K562 (cell line): ENCODE measurements around the gene GNG7. TPM values are rescaled to one million over a fixed set of nuclear protein-coding genes. Genes with fewer than 3 reads are reported as not detected.

ENCODE experiments used
- FOXJ2 ChIP-seq: fragments of 200-800 bp; sonication (Bioruptor generic); IDR thresholded peaks from 2 replicates; pipeline ENCODE4 v1.6.1; 2016; ENCODE audit warnings: missing genetic modification characterization, missing compliant biosample characterization
- GATAD2A ChIP-seq: fragments of 450-650 bp; IDR thresholded peaks from 2 replicates; pipeline ENCODE4 v1.6.1; 2017
- GTF2A2 ChIP-seq: IDR thresholded peaks from 2 replicates; pipeline ENCODE4 v1.6.1; 2016; ENCODE audit warnings: mild to moderate bottlenecking, missing genetic modification characterization, missing compliant biosample characterization
- GTF2F1 ChIP-seq: IDR thresholded peaks from 2 replicates; pipeline ENCODE4 v1.6.1; 2011; ENCODE audit warnings: low read depth, low read length, improper control_type of control experiment
- NFRKB ChIP-seq: fragments of 450-650 bp; IDR thresholded peaks from 2 replicates; pipeline ENCODE4 v1.6.1; 2016; ENCODE audit warnings: low read depth
- NFYB ChIP-seq: IDR thresholded peaks from 2 replicates; pipeline ENCODE4 v1.6.1; 2011; ENCODE audit warnings: mild to moderate bottlenecking, moderate library complexity; ENCODE audit not compliant: insufficient read length; ENCODE audit errors: extremely low read depth
- PHF8 ChIP-seq: fragments of 200-600 bp; sonication (generic); IDR thresholded peaks from 2 replicates; pipeline ENCODE4 v1.6.1; 2012; ENCODE audit warnings: mixed run types, mild to moderate bottlenecking, inconsistent platforms, low read length, moderate library complexity, borderline replicate concordance
- RB1 ChIP-seq: fragments of 450-650 bp; IDR thresholded peaks from 2 replicates; pipeline ENCODE4 v1.6.1; 2017; ENCODE audit warnings: low read depth, mild to moderate bottlenecking
- RFX5 ChIP-seq: IDR thresholded peaks from 2 replicates; pipeline ENCODE4 v1.6.1; 2011; ENCODE audit warnings: low read depth, mild to moderate bottlenecking, improper control_type of control experiment, low read length
- STAG1 ChIP-seq: sonication (generic); formaldehyde crosslinking; IDR thresholded peaks from 2 replicates; pipeline ENCODE4 v1.5.0; 2020; ENCODE audit warnings: missing genetic modification reagents, borderline replicate concordance
- SUPT5H ChIP-seq: fragments of 450-650 bp; IDR thresholded peaks from 2 replicates; pipeline ENCODE4 v1.6.1; 2016
- TRIM24 ChIP-seq, 2 experiments: fragments of 450-650 bp; IDR thresholded peaks; 2 replicates each; pipeline ENCODE4 v1.6.1; 2016
- ZNF77 ChIP-seq: fragments of 250-450 bp; sonication (Bioruptor Pico); IDR thresholded peaks from 2 replicates; pipeline ENCODE4 v1.5.0; 2020
- ZNF780A ChIP-seq: fragments of 250-450 bp; sonication (Bioruptor Pico); IDR thresholded peaks from 2 replicates; pipeline ENCODE4 v1.5.0; 2021; ENCODE audit warnings: mild to moderate bottlenecking
- polyA plus RNA-seq, 8 experiments: library from polyadenylated mRNA; depleted of rRNA in 4 of 8; stranded (reverse) in 5 of 8; unstranded in 3 of 8; fragments of >200 nt; fragmentation: Nextera tagmentation in 2 of 8; fragmentation: Illumina TruSeq in 1 of 8; extraction: Ambion mirVana in 2 of 8; extraction: Trizol in 1 of 8; gene quantifications; 2 replicates each; pipeline versions ENCODE4 v1.2.1 to v1.2.3, GENCODE V29; 2011 to 2014; ENCODE audit warnings: inconsistent platforms in 1 of 8, missing spikeins in 1 of 8
- total RNA-seq, 7 experiments: library from RNA; depleted of rRNA in 6 of 7; stranded (reverse); fragments of >200 nt in 6 of 7; fragmentation: Illumina TruSeq in 2 of 7; extraction: Trizol in 2 of 7; gene quantifications; 2 replicates each; pipeline versions ENCODE4 v1.2.1 to v1.2.3, GENCODE V29; 2011 to 2021; ENCODE audit warnings: low replicate concordance in 1 of 7
- TF ChIP-seq, protein P1 (sequence below): IDR thresholded peaks from 3 replicates; pipeline ENCODE4 v1.6.1; 2011; ENCODE audit warnings: borderline replicate concordance, mild to moderate bottlenecking, moderate library complexity; ENCODE audit not compliant: insufficient read length; ENCODE audit errors: extremely low read depth
- TF ChIP-seq, protein P2 (sequence below): fragments of 450-650 bp; IDR thresholded peaks from 2 replicates; pipeline ENCODE4 v1.6.1; 2017; ENCODE audit warnings: antibody characterized with exemption, mild to moderate bottlenecking
- TF ChIP-seq, protein P3 (sequence below), 2 experiments: fragments of 200-800 bp in 1 of 2; sonication (Bioruptor generic) in 1 of 2; sonication (generic) in 1 of 2; formaldehyde crosslinking in 1 of 2; IDR thresholded peaks in 1 of 2; conservative IDR thresholded peaks in 1 of 2; 2 replicates each; pipeline versions ENCODE4 v1.5.0 to v1.6.1; 2016 to 2020; ENCODE audit warnings: missing compliant biosample characterization in 1 of 2, missing genetic modification characterization in 1 of 2, missing genetic modification reagents in 1 of 2

The GNG7 gene
- total and polyA plus RNA-seq, 9 of the 15 experiments (the other 6 are each of a cell fraction or from before 2014, with no cell fraction given), result 0.01 to 0.20 (median 0.06) TPM; not detected in 1

DNA sequence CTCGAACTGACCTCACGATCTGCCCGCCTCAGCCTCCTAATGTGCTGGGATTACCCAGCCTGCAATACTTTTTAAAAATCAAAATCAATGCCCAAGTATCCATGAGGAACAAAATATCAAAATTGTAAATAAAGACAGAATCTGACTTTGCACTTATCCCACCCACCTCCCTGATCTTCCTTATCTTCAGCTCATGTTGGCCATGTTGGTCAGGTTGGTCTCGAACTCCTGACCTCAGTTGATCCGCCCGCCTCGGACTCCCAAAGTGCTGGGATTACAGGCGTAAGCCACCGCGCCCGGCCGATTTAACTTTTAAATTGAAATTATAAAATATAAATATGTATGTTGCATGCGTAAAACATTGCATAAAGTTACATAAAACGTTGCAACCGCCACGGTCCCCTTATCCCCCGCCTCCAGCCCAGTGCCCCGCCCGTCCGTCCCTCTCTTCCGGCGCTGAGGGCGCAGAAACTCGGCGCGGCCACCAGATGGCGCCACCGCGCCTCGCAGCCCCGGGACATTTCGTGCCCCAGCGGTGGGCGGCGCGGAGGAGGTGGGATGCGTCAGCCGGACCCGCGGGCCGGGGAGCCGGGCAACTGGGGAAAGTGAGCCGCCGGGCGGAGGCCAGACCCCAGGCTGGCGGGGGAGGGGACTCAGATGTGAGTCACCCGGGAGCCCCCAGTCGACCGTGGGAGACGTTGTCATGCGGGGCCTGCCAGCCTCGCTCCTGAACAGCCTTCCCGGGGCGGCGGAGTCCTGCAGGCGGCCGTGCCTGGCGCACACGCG lies 228.1 kb downstream of the GNG7 start (continued):
- TF ChIP-seq, protein P1, sequence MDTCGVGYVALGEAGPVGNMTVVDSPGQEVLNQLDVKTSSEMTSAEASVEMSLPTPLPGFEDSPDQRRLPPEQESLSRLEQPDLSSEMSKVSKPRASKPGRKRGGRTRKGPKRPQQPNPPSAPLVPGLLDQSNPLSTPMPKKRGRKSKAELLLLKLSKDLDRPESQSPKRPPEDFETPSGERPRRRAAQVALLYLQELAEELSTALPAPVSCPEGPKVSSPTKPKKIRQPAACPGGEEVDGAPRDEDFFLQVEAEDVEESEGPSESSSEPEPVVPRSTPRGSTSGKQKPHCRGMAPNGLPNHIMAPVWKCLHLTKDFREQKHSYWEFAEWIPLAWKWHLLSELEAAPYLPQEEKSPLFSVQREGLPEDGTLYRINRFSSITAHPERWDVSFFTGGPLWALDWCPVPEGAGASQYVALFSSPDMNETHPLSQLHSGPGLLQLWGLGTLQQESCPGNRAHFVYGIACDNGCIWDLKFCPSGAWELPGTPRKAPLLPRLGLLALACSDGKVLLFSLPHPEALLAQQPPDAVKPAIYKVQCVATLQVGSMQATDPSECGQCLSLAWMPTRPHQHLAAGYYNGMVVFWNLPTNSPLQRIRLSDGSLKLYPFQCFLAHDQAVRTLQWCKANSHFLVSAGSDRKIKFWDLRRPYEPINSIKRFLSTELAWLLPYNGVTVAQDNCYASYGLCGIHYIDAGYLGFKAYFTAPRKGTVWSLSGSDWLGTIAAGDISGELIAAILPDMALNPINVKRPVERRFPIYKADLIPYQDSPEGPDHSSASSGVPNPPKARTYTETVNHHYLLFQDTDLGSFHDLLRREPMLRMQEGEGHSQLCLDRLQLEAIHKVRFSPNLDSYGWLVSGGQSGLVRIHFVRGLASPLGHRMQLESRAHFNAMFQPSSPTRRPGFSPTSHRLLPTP, result peak; percentile 60
- no peak for TF ChIP-seq RFX5
- TF ChIP-seq ZNF77, result no peak
- TF ChIP-seq, protein P2, sequence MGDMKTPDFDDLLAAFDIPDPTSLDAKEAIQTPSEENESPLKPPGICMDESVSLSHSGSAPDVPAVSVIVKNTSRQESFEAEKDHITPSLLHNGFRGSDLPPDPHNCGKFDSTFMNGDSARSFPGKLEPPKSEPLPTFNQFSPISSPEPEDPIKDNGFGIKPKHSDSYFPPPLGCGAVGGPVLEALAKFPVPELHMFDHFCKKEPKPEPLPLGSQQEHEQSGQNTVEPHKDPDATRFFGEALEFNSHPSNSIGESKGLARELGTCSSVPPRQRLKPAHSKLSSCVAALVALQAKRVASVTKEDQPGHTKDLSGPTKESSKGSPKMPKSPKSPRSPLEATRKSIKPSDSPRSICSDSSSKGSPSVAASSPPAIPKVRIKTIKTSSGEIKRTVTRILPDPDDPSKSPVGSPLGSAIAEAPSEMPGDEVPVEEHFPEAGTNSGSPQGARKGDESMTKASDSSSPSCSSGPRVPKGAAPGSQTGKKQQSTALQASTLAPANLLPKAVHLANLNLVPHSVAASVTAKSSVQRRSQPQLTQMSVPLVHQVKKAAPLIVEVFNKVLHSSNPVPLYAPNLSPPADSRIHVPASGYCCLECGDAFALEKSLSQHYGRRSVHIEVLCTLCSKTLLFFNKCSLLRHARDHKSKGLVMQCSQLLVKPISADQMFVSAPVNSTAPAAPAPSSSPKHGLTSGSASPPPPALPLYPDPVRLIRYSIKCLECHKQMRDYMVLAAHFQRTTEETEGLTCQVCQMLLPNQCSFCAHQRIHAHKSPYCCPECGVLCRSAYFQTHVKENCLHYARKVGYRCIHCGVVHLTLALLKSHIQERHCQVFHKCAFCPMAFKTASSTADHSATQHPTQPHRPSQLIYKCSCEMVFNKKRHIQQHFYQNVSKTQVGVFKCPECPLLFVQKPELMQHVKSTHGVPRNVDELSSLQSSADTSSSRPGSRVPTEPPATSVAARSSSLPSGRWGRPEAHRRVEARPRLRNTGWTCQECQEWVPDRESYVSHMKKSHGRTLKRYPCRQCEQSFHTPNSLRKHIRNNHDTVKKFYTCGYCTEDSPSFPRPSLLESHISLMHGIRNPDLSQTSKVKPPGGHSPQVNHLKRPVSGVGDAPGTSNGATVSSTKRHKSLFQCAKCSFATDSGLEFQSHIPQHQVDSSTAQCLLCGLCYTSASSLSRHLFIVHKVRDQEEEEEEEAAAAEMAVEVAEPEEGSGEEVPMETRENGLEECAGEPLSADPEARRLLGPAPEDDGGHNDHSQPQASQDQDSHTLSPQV, result no peak
- 0 out of 4 replicates have a peak, but pooled peaks of 1 of the 2 experiments have one; percentile 22 for TF ChIP-seq TRIM24 (IDR thresholded peaks at IDR 0.05)
- TF ChIP-seq GTF2F1, result no peak
- TF ChIP-seq FOXJ2 (tag), result no peak
- TF ChIP-seq, protein P3, sequence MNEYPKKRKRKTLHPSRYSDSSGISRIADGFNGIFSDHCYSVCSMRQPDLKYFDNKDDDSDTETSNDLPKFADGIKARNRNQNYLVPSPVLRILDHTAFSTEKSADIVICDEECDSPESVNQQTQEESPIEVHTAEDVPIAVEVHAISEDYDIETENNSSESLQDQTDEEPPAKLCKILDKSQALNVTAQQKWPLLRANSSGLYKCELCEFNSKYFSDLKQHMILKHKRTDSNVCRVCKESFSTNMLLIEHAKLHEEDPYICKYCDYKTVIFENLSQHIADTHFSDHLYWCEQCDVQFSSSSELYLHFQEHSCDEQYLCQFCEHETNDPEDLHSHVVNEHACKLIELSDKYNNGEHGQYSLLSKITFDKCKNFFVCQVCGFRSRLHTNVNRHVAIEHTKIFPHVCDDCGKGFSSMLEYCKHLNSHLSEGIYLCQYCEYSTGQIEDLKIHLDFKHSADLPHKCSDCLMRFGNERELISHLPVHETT (CRISPR knock-in tag; conservative IDR thresholded peaks at IDR 0.05 in 1 of 2, IDR thresholded peaks at IDR 0.05 in 1 of 2), result no peak
- TF ChIP-seq GTF2A2, result no peak
- TF ChIP-seq GATAD2A, result peak; percentile 85; the same call in 1 of the 2 replicates
- TF ChIP-seq NFYB, result no peak
- no peak for TF ChIP-seq PHF8
- peak; percentile 72; the same call in 1 of the 2 replicates for TF ChIP-seq STAG1 (CRISPR knock-in tag)
- no peak for TF ChIP-seq ZNF780A (CRISPR knock-in tag)
- no peak for TF ChIP-seq SUPT5H
- TF ChIP-seq NFRKB, result no peak
- peak; percentile 95 for TF ChIP-seq RB1
